Thyroid gland (tissue), 4 donors: ENCODE data around the gene LARGE1. TPM values are rescaled to one million over a fixed set of nuclear protein-coding genes. Genes with fewer than 3 reads are reported as not detected.

Experiments used
- DNase-seq, 2 donors: peaks; one replicate each; pipeline ENCODE4 v3.0.0-alpha.2; 2019
- H3K27ac ChIP-seq, 3 donors: fragments of 200-600 bp; sonication (generic); 1 replicate in 2 of 3; 2 replicates in 1 of 3; pipeline ENCODE4 v1.5.1; 2016 to 2019; ENCODE audit warnings: mild to moderate bottlenecking in 1 of 3, moderate library complexity in 1 of 3
- H3K27me3 ChIP-seq: fragments of 200-600 bp; sonication (generic); one replicate; pipeline ENCODE4 v1.5.1; 2019
- H3K36me3 ChIP-seq, 2 donors: fragments of 200-600 bp; sonication (generic); one replicate each; pipeline ENCODE4 v1.5.1; 2016 to 2019
- H3K4me1 ChIP-seq, 2 donors: fragments of 200-600 bp; sonication (generic); one replicate each; pipeline ENCODE4 v1.5.1; 2017 to 2019
- H3K4me3 ChIP-seq, 3 donors: fragments of 200-600 bp; sonication (generic); replicated peaks in 1 of 3; 1 replicate in 2 of 3; 2 replicates in 1 of 3; pipeline ENCODE4 v1.5.1; 2016; ENCODE audit warnings: mild to moderate bottlenecking in 1 of 3
- H3K9me3 ChIP-seq: fragments of 200-600 bp; sonication (generic); one replicate; pipeline ENCODE4 v1.5.1; 2017
- POLR2A ChIP-seq, 2 donors: fragments of 450-650 bp; IDR thresholded peaks; one replicate each; pipeline ENCODE4 v1.6.1; 2017; ENCODE audit warnings: antibody characterized with exemption in 2 of 2, mild to moderate bottlenecking in 2 of 2, moderate library complexity in 1 of 2
- WGBS, 2 donors: methylation state at CpG; one replicate each; pipeline ENCODE4 v1.1.5; 2017; 5-methylcytosine and 5-hydroxymethylcytosine counted together
- intact Hi-C: fragments of 100-400 bp; cut with DNase I; formaldehyde crosslinking; loops from one replicate; pipeline ENCODE4 v1.15.1; 2023
- total RNA-seq, 4 donors: library from RNA; depleted of rRNA; stranded (reverse); fragments of >200 nt; gene quantifications; one replicate each; pipeline ENCODE4 v1.2.3, GENCODE V29; 2016
- TF ChIP-seq, protein P1 (sequence below), 6 experiments: fragments of 200-600 bp in 3 of 6; fragments of 450-650 bp in 3 of 6; sonication (generic) in 3 of 6; IDR thresholded peaks; one replicate each; pipeline ENCODE4 v1.5.1; 2016 to 2019; ENCODE audit warnings: antibody characterized with exemption in 6 of 6, mild to moderate bottlenecking in 2 of 6, inconsistent platforms in 1 of 6, moderate library complexity in 1 of 6

Gene LARGE1
- total RNA-seq, 4 donors from 2014 or later: 13.6 to 16.3 (median 15.1) TPM

DNA sequence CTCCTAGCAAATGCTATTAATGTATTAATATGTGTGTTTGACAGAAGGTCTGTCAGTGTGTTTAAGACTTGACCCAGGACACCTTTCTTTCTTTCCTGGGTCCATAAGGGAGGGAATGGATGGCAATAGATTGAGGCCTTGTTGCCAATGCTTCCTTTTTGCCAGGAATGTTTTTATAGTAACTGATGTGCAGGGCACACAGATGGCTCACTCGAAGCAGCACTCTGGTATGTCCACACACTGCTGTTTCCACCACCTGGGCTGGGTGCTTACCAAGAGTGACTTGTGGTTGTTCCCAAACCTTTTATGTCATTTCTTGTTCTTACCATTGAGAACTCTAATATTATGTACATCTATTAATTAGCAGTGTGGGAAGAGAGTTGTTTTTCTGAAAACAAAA is 465.2 kb downstream of the LARGE1 start:
- no peak for DNase-seq
- H3K9me3 ChIP-seq: no peaks in the 10 kb centered on the region
- 77 to 86% methylated on average over 1 of the region's 1 CpG for WGBS, 2 donors
- no peaks in the 10 kb centered on the region for H3K36me3 ChIP-seq
- no peak overlapping the region for H3K4me3 ChIP-seq
- no peak for TF ChIP-seq POLR2A (IDR thresholded peaks at IDR 0.05)
- TF ChIP-seq, protein P1, sequence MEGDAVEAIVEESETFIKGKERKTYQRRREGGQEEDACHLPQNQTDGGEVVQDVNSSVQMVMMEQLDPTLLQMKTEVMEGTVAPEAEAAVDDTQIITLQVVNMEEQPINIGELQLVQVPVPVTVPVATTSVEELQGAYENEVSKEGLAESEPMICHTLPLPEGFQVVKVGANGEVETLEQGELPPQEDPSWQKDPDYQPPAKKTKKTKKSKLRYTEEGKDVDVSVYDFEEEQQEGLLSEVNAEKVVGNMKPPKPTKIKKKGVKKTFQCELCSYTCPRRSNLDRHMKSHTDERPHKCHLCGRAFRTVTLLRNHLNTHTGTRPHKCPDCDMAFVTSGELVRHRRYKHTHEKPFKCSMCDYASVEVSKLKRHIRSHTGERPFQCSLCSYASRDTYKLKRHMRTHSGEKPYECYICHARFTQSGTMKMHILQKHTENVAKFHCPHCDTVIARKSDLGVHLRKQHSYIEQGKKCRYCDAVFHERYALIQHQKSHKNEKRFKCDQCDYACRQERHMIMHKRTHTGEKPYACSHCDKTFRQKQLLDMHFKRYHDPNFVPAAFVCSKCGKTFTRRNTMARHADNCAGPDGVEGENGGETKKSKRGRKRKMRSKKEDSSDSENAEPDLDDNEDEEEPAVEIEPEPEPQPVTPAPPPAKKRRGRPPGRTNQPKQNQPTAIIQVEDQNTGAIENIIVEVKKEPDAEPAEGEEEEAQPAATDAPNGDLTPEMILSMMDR (IDR thresholded peaks at IDR 0.05): no peak
- H3K4me1 ChIP-seq: no peaks in the 10 kb centered on the region
- H3K27me3 ChIP-seq: no peaks in the 10 kb centered on the region
- H3K27ac ChIP-seq: no peak overlapping the region
- intact Hi-C loops: no loop called here

DNA sequence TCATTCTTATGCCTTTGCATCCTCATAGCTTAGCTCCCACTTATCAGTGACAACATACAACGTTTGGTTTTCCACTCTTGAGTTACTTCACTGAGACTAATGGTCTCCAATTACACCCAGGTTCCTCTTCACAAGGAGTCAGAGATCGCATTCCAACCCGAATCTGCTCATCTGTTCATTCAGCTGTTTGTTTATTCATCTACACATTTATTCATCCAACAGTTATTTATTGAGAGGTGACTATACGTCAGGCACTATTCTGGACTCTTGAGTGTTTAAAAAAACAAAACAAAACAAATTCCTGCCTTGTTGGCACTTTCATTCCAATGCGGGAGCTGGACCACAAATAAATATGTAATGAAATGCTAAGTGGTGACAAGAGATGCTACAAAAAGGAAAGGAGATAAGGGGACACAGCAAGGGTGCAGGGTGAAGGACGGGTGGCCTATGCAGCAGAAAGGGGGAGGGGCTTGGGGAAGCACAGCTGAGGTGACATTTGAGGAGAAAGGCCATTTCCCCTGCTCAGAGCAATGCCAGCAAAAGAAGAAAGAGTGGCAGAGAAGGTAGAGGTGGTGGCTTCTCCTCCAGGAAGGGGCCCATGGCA is 468.3 kb downstream of the LARGE1 start:
- TF ChIP-seq POLR2A (IDR thresholded peaks at IDR 0.05): no peak
- TF ChIP-seq, protein P1 (IDR thresholded peaks at IDR 0.05): no peak
- DNase-seq: no peak
- no peaks in the 10 kb centered on the region for H3K27me3 ChIP-seq
- intact Hi-C loops: no loop called here
- H3K9me3 ChIP-seq: no peaks in the 10 kb centered on the region
- H3K36me3 ChIP-seq: no peaks in the 10 kb centered on the region
- H3K4me3 ChIP-seq: no peak overlapping the region
- 44 to 45% methylated on average over 6 of the region's 6 CpGs for WGBS, 2 donors
- H3K4me1 ChIP-seq: no peaks in the 10 kb centered on the region
- H3K27ac ChIP-seq: no peak overlapping the region

- no peak for DNase-seq
- no peaks in the 10 kb centered on the region for H3K4me1 ChIP-seq
- H3K27ac ChIP-seq: no peak overlapping the region
- H3K27me3 ChIP-seq: no peaks in the 10 kb centered on the region
- intact Hi-C loops: no loop called here
- no peaks in the 10 kb centered on the region for H3K9me3 ChIP-seq
- no peaks in the 10 kb centered on the region for H3K36me3 ChIP-seq
- no peak for TF ChIP-seq POLR2A (IDR thresholded peaks at IDR 0.05)
- TF ChIP-seq, protein P1 (IDR thresholded peaks at IDR 0.05): no peak
- WGBS, 2 donors: 76 to 83% methylated on average over 6 of the region's 6 CpGs
- H3K4me3 ChIP-seq: no peak overlapping the region
Measured at GRCh38 chr22:33450756-33451155, 469.5 kb downstream of the LARGE1 start.

- no peaks in the 10 kb centered on the region for H3K4me1 ChIP-seq
- TF ChIP-seq, protein P1 (IDR thresholded peaks at IDR 0.05): no peak
- TF ChIP-seq POLR2A (IDR thresholded peaks at IDR 0.05): no peak
- no peak overlapping the region for H3K27ac ChIP-seq
- WGBS, 2 donors: 84 to 88% methylated on average over 5 of the region's 5 CpGs
- no peak overlapping the region for H3K4me3 ChIP-seq
- H3K36me3 ChIP-seq: no peaks in the 10 kb centered on the region
- DNase-seq: no peak
- no peaks in the 10 kb centered on the region for H3K9me3 ChIP-seq
- H3K27me3 ChIP-seq: no peaks in the 10 kb centered on the region
- intact Hi-C loops: no loop called here
Measured at GRCh38 chr22:33447733-33448132, 472.5 kb downstream of the LARGE1 start.

- DNase-seq: no peak
- H3K27me3 ChIP-seq: no peaks in the 10 kb centered on the region
- TF ChIP-seq, protein P1 (IDR thresholded peaks at IDR 0.05): no peak
- TF ChIP-seq POLR2A (IDR thresholded peaks at IDR 0.05): no peak
- intact Hi-C loops: no loop called here
- no peak overlapping the region for H3K27ac ChIP-seq
- no peaks in the 10 kb centered on the region for H3K4me1 ChIP-seq
- no peaks in the 10 kb centered on the region for H3K9me3 ChIP-seq
- no peak overlapping the region for H3K4me3 ChIP-seq
- 77 to 87% methylated on average over 6 of the region's 6 CpGs for WGBS, 2 donors
- H3K36me3 ChIP-seq: no peaks in the 10 kb centered on the region
Measured at GRCh38 chr22:33443683-33444082, 476.6 kb downstream of the LARGE1 start.
